Smooth muscle cell (in vitro differentiated cells): Measurements from ENCODE around the gene TSC22D3. TPM values are rescaled to one million over a fixed set of nuclear protein-coding genes. Genes with fewer than 3 reads are reported as not detected.

Source experiments
- DNase-seq: peaks from one replicate; lab custom pipeline; 2025; ENCODE audit not compliant: unreplicated experiment; lab: John Stamatoyannopoulos, UW
- H2AFZ ChIP-seq: fragments of 200-600 bp; sonication (generic); 2 replicates; pipeline ENCODE4 v1.6.0; 2016; ENCODE audit warnings: antibody characterized with exemption, low read depth, mild to moderate bottlenecking
- H3F3A ChIP-seq: fragments of 200-600 bp; sonication (generic); 2 replicates; pipeline ENCODE4 v1.6.0; 2017; ENCODE audit warnings: antibody characterized with exemption, low read depth
- H3K27ac ChIP-seq: fragments of 200-600 bp; sonication (generic); 2 replicates; pipeline ENCODE4 v1.5.1; 2016; ENCODE audit warnings: low read depth, mild to moderate bottlenecking
- H3K27me3 ChIP-seq: fragments of 200-600 bp; sonication (generic); 2 replicates; pipeline ENCODE4 v1.6.1; 2016; ENCODE audit warnings: low read depth, mild to moderate bottlenecking
- H3K36me3 ChIP-seq: fragments of 200-600 bp; sonication (generic); 2 replicates; pipeline ENCODE4 v1.5.1; 2016; ENCODE audit warnings: low read depth
- H3K4me1 ChIP-seq: fragments of 200-600 bp; sonication (generic); 2 replicates; pipeline ENCODE4 v1.5.1; 2016; ENCODE audit warnings: low read depth
- H3K4me2 ChIP-seq: fragments of 200-600 bp; sonication (generic); 2 replicates; pipeline ENCODE4 v1.6.0; 2016; ENCODE audit warnings: mild to moderate bottlenecking
- H3K4me3 ChIP-seq: fragments of 200-600 bp; sonication (generic); 2 replicates; pipeline ENCODE4 v1.5.1; 2016; ENCODE audit warnings: mild to moderate bottlenecking
- H3K79me2 ChIP-seq: fragments of 200-600 bp; sonication (generic); 2 replicates; pipeline ENCODE4 v1.6.0; 2016; ENCODE audit warnings: low read depth, mild to moderate bottlenecking
- H3K9ac ChIP-seq: fragments of 200-600 bp; sonication (generic); 2 replicates; pipeline ENCODE4 v1.6.0; 2016; ENCODE audit warnings: low read depth
- H3K9me3 ChIP-seq: fragments of 200-600 bp; sonication (generic); replicated peaks from 2 replicates; pipeline ENCODE4 v1.5.1; 2016; ENCODE audit warnings: low read depth
- H4K20me1 ChIP-seq: fragments of 200-600 bp; sonication (generic); 2 replicates; pipeline ENCODE4 v1.6.0; 2016; ENCODE audit warnings: low read depth
- CTCF ChIP-seq: fragments of 200-600 bp; sonication (generic); IDR thresholded peaks from 2 replicates; pipeline ENCODE4 v1.5.1; 2017; ENCODE audit warnings: borderline replicate concordance, mild to moderate bottlenecking, antibody characterized with exemption; ENCODE audit not compliant: insufficient read depth, poor library complexity, severe bottlenecking
- WGBS: methylation state at CpG from one replicate; pipeline ENCODE4 v1.1.7; 2016; ENCODE audit warnings: low lambda C conversion rate; 5-methylcytosine and 5-hydroxymethylcytosine counted together
- polyA plus RNA-seq: library from polyadenylated mRNA; unstranded; fragments of >200 nt; fragmentation: Nextera tagmentation; extraction: Ambion mirVana; gene quantifications from 2 replicates; pipeline ENCODE4 v1.2.1, GENCODE V29; 2016
- total RNA-seq: library from RNA; depleted of rRNA; stranded (reverse); fragments of >200 nt; gene quantifications from 2 replicates; pipeline ENCODE4 v1.2.3, GENCODE V29; 2014

TSC22D3 gene
- total and polyA plus RNA-seq, 2 experiments from 2014 or later: 144 to 271 TPM

GRCh38 chrX:107674480-107675364 is 100.9 kb downstream of the TSC22D3 start:
- Histone ChIP-seq H3K4me3 (peak overlapping the region; percentile 45), H3K9me3 (no peaks in the 10 kb centered on the region), H3F3A (peaks cover 29% of the 10 kb centered on the region), H3K27ac (peak overlapping the region; percentile 99), H3K4me1 (peaks cover 9% of the 10 kb centered on the region), H4K20me1 (no peaks in the 10 kb centered on the region), H3K36me3 (no peaks in the 10 kb centered on the region), H3K4me2 (peak overlapping the region; percentile 81), H3K27me3 (no peaks in the 10 kb centered on the region), H3K9ac (peak overlapping the region; percentile 90), H3K79me2 (no peaks in the 10 kb centered on the region), H2AFZ (no peak overlapping the region)
- no peak for TF ChIP-seq CTCF
- WGBS: 29% methylated on average over 9 of the region's 9 CpGs
- DNase-seq: peak; percentile 24

- Histone ChIP-seq H3K79me2 (no peaks in the 10 kb centered on the region), H3K36me3 (no peaks in the 10 kb centered on the region), H4K20me1 (no peaks in the 10 kb centered on the region), H3K9me3 (no peaks in the 10 kb centered on the region), H3K4me1 (peaks cover 9% of the 10 kb centered on the region), H2AFZ (no peak overlapping the region), H3F3A (peaks cover 29% of the 10 kb centered on the region), H3K4me2 (peak overlapping the region; percentile 69), H3K27me3 (no peaks in the 10 kb centered on the region), H3K9ac (peak overlapping the region; percentile 90), H3K4me3 (no peak overlapping the region), H3K27ac (peak overlapping the region; percentile 99)
- no peak for TF ChIP-seq CTCF
- 65% methylated on average over 7 of the region's 7 CpGs for WGBS
- DNase-seq: peak; percentile 24
Measured at GRCh38 chrX:107673933-107674479, 101.6 kb downstream of the TSC22D3 start.

DNA sequence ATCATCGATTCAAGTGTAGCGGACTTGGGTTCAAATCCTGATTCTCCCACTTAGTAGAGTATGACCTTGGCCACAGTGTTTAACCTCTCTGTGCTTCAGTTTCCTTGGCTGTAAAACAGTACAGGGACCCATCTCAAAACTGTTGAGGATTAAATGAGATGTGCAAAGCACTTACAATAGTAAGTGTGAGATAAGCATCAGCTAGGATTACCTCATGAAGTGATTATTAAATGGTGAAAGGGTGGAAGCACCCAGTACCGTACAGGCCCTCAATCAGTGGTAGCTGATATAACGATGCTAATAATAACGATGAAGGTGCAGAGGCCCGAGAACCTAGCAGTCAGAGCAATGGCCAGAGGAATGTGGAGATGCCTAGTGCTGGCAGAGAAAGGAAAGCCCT is 102.2 kb downstream of the TSC22D3 start:
- Histone ChIP-seq H3K4me3 (no peak overlapping the region), H3K79me2 (no peaks in the 10 kb centered on the region), H3K27ac (peak overlapping the region; percentile 99), H2AFZ (no peak overlapping the region), H3K4me1 (peaks cover 9% of the 10 kb centered on the region), H3K27me3 (no peaks in the 10 kb centered on the region), H3K36me3 (no peaks in the 10 kb centered on the region), H3K9ac (peak overlapping the region; percentile 70), H3K9me3 (no peaks in the 10 kb centered on the region), H3F3A (peaks cover 29% of the 10 kb centered on the region), H4K20me1 (no peaks in the 10 kb centered on the region), H3K4me2 (peak overlapping the region; percentile 69)
- no peak for DNase-seq
- 81% methylated on average over 6 of the region's 6 CpGs for WGBS
- TF ChIP-seq CTCF: no peak
